Stimulated activated CD8-positive, alpha-beta memory T cell treated with anti-CD3 and anti-CD28 coated beads, Interleukin-4, amount 100 ng/mL, for 24 hours (primary cell): ENCODE measurements around the gene DGKZ.

Experiments used
- DNase-seq: peaks from one replicate; pipeline ENCODE4 v3.0.0-alpha.2; 2020; ENCODE audit warnings: low read depth

The DGKZ gene

DNA sequence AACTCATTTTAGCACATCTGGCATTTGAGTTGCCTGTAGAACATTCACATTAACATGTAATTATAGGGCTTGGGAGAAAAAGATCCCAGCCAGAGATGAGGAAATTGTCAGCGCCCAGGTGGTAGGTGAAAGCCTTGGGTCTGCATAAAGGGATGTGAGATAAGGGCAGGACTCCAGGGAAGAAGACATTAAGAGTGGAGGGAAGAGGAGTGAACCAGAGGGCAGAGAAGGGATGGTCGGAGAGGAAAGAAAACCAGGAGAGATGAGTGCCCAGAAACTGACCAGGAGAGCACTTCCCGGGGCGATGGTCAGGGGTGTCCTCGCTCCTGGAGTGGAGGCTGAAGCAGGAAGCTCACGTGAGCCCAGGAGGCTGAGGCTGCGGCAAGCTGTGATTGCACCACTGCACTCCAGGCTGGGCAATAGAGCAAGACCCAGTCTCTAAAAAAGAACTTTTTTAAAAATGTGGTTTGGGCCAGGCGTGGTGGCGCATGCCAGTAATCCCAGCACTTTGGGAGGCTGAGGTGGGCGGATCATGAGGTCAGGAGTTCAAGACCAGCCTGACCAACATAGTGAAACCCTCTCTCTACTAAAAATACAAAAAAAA is 20.3 kb upstream of the DGKZ start:
- DNase-seq: no peak

DNA sequence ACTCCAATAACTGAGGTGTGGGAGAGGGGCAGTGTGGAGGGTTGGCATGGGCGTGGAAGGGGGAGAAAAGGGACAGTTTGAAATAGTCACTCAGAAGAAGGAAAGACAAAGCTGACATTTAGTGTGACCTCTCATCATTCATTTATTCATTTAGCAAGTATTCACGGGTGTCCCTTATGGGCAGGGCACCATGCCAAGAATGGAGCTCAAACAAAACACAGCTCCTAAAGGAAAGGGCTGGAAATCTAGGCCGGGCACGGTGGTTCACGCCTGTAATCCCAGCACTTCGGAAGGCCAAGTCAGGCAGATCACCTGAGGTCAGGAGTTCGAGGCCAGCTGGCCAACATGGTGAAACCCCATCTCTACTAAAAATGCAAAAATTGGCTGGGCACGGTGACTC is 19.4 kb upstream of the DGKZ start:
- DNase-seq: no peak

DNA sequence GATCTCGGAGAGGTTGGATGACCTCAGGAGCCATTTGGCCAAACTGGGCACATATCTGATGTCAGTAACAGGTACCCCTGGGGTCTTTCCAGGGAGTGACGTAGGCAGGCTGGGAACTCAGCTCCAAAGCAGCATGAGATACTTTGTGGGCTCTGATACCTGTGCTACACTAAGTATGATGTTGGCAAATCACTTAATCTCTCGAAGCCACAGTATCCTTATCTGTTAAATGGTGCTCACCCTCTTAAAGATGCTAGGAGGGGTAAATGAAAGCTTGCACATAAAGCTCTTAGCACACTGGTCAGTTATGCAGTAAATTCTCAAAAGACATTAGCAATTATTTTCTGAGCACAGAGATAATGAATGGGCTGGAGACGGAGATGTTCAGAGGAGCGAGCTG is 17.1 kb upstream of the DGKZ start:
- DNase-seq: no peak

DNA sequence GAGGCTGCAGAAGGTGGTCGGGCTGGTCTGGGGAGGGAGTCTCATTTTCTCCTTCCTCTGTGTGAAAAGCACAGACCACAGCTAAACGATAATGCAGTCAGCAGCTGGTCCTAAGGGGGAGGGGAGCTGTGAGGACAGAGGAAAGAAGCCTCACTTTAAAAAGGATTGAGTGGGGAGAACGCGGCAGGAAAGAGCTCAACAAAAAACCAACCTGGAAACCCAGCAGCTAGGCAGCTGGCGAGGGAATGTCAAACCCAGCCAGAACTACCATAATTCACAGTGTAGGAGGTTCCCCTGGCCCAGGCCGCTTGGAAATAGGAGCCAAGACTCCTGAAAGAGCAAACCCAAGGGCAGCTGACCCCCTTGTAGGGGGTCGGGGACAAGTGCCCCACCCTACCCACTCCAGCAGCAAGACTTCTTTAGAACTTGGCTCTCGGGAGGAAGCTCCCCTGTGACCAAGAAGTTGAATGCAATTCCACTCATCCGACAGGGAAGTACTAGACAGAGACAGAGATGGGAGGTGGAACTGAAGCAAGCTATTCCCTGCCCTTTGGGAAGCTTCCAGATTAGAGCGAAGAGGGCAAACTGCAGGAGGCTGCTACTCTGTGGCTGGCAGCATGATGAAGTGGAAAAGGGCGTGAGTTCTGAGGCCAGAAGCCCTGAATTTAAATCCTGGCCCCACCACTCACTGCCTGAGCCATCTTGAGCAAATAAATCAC is 16.5 kb upstream of the DGKZ start:
- no peak for DNase-seq

DNA sequence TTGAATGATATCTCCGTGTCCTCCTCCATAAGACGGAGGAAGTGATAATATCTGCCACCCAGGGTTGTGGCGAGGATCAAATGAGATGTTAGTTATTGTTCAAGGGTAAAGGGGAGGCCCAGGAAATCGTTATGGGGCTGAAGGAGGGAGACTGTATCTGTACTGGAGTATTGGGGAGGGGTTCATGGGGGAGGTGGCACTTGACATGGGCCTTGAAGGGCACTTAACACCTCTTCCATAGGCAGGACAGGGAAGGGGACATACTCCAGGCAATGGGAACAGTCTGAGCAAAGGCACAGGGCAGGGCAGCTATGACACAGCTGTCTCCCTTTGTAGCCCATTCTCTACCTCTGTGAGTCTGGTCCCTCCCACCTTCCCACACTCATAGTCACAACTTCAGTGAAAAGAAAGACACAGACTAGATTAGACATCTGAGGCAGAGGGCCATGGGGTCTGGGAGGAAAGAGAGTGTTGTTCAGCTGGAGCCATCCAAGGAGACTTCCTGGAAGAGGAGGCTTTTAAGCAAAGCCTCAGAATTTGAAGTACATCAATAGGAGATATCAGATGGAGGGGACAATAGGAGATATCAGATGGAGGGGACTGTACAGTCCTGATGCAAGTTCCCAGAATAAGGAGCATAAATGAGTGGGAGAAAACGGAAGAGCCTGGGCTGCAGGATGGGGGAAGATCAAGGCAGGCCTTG is 15.8 kb upstream of the DGKZ start:
- no peak for DNase-seq

DNA sequence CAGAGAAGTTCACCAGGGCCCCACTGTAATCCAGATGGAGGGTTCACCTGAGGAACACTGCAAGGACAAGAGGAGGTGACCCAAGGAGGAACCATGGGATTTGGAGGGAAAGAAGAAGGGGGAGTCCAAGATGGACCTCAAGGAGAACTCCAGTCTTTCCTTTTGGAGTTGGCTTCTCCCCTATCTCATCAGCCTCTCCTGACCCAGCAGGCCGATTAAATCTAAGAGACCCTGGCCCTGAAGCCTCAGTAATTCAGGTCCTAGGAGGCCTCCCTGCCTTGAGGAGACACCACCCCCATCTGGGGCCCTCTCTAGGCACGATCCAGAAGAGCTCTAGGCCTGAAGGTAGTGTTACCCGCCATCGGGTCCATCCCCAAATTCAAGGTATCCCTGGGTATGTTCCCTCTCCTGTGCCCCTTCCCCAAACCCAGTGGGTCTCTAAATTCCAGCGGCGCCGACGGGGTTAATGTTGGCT is 15.1 kb upstream of the DGKZ start:
- DNase-seq: no peak

DNA sequence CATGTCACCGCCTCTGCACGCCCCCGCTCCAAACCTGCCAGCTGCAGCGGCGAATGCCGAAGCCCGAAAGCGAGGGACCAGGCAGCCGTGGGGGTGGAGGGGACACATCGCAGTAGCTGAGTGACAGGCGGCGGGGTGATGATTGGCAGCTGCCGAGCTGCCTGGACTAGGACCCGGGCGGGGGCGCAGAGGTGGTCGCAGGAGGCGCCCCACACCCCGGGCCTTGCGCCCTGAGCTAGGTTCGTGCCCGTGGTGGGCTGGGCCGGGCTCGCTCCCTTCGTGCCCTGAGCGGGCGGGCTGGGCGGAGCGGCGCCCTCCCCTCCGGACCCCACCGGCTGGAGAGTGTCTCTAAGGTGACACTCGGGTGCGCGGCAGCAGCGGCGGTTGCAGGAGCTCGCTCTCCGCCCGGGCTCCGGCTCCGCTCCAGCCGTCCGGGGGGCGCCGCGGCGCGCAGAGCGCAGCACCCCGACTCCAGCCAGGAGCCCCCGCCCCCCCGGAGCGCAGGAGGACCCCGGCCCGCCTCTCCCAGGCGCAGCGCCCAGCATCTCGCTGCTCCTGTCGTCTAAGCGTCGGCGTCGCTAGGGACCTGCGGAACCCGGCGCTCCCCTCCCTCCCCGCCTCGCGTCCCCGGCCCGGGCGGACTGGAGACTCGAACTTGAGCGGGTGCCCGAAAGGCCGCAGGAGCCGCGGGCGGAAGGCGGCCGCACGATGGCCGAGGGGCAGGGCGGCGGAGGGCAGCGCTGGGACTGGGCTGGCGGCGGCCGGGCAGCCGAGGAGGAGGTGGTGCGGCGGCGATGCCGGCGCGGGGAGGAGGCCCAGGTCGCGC is 14.5 kb upstream of the DGKZ start:
- DNase-seq: no peak

DNA sequence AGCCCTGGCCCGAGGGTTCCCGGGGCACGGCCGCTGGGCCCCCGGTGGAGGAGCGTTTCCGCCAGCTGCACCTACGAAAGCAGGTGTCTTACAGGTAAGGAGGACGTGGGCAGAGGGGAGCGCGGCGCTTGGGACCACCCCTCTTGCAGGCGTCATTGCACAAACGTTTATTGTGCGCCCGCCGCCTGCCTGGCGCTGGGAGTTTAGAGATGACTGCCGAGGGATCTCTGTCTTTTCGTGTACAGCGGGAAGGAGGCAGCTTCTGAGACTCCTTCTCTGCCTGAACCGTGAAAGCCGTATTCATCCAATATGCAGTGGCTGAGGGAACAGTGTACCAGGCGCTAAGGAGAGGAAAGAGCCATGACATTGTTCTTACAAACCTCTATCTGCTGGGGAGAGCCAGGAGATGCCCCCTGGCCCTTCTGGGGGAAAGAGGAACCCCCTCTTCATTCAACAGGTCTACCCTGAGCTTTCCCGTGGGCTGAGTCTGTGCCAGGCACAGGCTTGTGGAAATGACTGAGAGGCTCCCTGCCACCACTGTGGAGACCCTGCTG is 13.8 kb upstream of the DGKZ start:
- DNase-seq: no peak

DNA sequence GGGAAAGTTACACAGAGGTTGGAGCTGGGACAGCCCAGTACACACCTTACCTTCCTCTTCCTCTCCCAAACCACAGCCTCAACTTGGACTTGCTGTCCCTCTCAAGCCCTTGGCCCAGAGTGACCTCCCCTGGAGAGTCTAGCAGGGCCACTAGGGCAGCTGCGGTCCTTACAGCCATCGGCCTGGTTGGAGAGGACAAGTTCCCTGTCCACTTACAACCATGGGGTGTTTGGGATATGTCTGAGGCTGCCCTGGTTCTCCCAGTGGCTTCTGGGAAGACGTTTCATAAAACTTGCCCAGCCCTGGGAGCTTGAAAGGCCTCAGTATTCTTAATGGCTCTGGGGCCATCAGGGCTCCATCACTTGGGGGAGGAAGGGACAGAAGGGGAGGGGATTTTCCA is 13.1 kb upstream of the DGKZ start:
- DNase-seq: no peak

DNA sequence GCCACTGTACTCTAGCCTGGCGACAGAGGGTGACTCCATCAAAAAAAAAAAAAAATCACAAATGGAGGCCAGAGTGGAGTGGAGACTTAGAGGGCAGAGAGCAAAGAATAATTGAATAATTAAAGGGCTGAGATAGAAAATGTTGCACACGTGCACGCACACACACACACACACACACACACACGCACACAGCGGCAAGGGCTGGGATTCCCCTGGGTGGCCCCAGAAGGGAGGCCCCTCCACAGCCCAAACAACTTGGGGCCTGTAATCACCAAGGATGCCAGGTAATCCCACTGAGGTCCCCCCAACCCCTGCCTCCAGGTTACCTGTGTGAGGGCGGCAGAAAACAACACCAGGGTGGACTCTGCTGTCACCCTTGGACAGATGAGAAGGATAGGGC is 12.0 kb upstream of the DGKZ start:
- no peak for DNase-seq

DNA sequence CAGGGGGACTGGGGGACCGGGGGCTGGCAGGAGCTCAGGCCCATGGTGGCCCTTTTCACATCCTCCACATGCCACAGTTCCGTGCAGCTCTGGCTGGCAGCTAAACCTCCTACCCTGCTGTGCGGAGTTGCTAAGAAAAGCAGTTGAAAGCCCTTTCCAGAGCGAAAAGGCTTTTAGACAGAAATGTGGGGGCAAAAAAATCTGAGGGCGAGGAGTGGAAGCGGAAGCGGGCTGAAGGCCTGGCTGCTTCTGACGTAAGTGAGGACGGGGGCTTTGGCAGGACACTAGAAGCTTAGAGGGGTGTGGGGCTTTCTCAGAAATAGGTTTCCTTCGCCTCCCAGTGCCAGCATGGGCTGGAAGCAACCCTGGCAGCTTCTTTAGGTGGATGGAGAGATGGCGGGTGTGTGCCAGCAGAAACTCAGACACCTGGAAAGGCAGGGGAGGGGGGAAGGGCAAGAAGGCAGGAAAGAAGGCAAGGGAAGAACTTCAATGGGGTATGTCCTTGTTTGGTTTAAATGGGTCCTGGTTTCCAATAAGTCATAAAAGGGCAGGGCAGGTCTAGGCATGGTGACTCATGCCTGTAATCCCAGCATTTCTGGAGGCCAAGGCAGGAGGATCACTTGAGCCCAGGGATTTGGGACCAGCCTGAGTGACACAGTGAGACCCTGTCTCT is 11.2 kb upstream of the DGKZ start:
- no peak for DNase-seq

DNA sequence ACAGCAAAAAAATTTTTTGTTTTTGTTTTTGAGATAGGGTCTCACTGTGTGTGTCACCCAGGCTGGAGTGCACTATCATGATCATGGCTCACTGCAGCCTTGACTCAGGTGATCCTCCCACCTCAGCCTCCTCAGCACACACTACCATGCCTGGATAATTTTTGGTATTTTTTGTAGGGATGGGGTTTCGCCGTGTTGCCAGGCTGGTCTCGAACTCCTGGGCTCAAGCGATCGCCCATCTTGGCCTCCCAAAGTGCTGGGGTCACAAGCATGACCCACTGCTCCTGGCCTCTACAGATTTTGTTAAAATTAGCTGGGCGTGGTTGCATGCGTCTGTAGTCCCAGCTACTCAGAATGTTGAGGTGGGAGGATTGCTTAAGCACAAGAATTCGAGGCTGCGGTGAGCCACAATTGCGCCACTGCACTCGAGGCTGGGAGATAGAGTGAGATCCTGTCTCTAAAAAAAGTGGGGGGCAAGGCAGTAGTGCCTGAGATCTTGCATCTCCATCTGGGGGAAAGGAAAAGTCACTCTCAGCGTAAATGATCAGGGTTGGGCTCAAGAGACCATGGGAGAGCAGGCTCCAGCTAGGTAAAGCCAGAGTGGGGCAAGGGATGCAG is 10.6 kb upstream of the DGKZ start:
- DNase-seq: no peak

DNA sequence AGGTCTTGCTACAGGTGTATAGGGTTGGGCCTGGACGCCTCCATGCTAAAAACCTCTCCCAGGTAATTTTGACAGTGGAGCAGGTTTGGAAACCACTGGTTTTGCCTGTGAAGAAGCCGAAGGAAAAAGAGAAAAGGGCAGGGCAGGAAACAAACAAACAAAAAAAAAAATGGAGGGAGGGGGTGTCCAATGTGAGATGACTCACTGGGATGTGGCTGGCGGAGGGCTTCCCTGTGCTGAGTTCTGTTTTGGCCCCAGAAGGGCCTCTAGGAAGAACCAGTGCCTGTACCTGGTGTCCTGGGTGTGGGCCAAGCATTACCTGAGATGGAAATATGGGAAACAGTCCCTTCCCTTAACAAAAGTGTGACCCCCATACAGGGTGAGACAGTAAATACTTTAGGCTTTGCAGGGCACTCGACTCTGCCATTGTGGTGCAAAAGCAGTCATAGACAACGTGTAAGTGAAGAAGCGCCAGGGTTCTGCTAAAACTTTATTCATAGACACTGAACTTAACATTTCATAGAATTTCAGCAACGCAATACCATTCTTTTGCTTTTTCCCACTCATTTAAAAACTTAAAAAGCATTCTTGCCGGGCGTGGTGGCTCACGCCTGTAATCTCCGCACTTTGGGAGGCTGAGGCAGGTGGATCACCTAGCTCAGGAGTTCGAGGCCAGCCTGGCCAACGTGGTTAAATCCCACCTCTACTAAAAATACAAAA is 9.5 kb upstream of the DGKZ start:
- DNase-seq: no peak

DNA sequence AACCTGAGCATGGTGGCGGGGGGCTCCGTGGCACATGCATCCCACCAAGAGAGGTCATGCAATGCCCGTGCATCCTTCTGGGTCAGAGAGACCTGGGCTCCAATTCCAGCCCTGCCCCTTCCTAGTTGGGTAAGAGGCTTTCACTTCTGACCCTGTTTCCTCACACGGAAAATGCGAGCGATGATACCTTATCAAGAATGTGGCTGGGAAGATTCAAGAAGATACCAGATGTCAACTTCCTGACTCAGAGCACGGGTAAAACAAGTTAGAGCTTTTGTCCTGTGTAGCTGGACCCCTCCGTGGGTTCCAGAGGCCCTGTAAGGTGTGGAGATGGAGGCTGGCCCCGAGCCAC is 8.7 kb upstream of the DGKZ start:
- no peak for DNase-seq

DNA sequence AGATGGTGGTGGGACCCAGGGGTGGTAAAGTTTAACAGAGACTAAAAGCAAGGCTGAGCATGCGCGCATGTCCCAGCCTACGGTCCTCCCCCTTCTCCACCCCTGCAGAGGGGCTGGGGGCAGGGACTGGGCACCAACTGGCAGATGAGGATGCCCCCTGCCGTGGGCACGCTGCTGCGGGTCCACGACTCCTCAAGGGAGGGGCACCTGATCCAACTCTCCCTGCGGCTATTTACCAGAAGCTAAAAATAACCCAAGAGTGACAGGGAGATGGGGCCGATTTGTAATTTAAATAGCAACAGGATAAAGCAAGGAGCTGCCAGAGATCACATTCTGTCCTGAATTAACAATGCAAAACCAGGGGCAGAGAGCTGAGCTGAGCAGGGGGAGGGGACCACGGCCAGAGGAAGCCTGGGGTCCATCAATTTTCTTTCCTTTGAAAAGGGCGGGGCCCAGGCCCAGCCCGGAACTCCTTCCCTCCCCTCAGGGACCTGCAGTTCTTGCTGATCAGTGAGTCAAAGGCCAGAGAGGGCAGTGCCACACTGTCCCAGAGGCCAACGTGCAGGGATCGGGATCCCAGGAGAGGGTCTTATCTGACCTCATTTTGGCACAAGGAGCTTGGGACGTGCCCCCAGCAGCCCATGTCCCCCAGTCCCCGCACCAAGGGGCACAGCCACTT is 8.1 kb upstream of the DGKZ start:
- DNase-seq: no peak

DNA sequence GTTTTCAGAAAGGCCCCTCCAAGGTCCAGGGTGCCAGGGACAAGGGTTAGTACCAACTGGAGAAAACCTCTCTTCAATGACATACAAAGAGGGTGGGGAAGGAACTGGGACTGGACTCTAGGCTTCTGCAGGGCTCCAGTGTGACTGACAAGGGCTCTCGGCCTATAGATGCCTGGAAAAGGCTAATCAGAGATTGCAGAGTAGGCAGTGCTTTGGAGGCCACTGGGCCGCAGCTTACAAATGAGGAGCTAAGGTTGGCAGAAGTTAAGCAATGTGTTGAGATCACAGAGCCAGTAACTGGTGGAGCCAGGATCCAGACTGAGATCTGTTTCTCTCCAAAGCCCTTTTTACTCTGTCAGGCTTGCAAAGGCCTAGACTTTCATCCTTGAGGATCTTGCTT is 7.4 kb upstream of the DGKZ start:
- no peak for DNase-seq

DNA sequence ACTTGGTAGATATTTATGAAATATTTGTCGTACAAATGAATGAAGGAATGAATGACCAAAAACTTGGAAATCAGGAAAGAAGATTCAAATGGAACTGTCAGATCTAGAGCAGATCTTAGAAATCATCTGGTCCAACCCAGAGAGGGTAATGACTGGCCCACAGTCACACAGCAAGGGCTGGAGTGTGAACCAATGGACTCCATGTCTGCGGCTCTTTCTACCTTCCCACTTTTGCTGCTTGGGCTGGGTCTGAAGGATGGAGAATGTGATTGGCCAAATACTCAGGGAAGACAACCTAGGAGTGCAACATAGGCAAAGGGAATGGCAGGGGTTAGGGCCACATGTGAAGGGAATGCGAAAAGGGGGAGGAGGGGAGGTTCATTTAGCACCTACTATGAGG is 5.8 kb upstream of the DGKZ start:
- DNase-seq: no peak

DNA sequence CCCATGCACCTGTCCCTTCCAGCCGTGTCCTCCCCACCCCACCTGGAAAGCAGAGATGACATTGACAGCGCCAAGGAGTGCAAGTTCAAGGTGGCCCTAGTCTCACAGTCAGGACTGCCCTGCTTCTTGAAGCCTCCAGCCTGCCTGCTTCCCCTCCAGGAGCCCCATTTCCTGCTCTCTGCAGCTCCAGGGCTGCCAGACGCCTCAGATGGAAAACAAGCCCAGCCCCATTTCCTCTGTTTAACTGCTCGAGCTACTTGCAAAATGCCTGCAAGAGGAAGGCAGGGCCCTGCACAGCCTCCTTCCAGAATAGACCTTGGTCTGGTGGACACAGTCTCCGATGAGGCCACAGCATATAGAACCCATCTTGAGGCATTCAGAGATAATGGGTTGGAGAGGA is 5.0 kb upstream of the DGKZ start:
- no peak for DNase-seq

DNA sequence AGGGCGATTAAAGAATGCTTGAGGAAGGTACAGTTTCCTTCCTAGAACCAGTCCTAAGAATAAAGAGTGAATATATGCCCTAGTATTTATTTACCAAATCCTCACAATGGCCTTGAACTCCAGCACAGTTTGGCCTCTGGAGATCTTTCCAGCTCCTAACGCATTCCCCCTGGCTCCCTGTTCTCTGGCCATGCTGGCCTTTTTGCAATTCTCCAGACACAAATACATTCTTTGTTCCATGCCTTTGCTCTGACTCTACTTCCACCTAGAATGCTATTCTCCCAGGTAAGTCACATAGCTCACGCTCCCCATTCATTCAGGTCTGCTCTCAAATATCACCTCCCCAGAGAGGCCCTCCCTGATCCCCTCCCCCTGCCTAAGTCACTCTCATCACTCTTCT is 3.7 kb upstream of the DGKZ start:
- no peak for DNase-seq

DNA sequence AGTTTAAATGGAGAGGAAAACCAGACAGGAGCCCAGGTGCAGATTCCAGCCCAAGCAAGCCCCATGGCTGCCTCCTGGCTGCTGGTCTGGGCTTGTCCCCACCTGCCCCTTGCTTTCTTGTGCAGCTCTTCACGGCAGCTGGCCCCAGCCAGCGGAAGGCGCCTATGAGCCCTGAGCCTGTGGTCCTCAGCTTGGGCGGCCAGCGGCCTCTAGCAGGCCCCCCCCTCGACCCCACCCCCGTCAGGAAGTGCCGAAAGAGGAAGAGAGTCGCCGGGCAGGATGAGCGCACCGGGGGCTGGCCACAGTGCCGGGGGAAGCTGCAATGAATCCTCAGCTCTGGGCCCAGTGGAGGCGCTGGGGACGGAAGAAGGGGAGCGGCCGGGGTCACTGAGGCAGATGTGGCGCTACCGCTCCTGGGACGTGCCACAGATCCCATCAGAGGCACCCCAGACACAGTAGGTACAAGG is 2.1 kb upstream of the DGKZ start:
- no peak for DNase-seq
